Measurements from ENCODE around the gene XAF1.
"Not testable (repeated sequence)": the region's sequence is repeated elsewhere in the genome, so short reads cannot be mapped to it uniquely, and the experiment has no call there.

XAF1 gene

GRCh38 chr17:6755281-6755680 lies 565 bp upstream of the XAF1 start:
- no peak for DNase-seq

GRCh38 chr17:6756425-6757031 lies 682 bp downstream of the XAF1 start:
- peak; percentile 36 for DNase-seq

- no peak for DNase-seq
These were observed 1.9 kb downstream of the XAF1 start for GRCh38 chr17:6757747-6758146.

- DNase-seq, result no peak
These were observed 5.9 kb downstream of the XAF1 start for GRCh38 chr17:6761779-6762178.

GRCh38 chr17:6768447-6768846 lies 12.6 kb downstream of the XAF1 start:
- no peak for DNase-seq

GRCh38 chr17:6772016-6772415 lies 16.2 kb downstream of the XAF1 start:
- DNase-seq, result no peak

GRCh38 chr17:6774906-6775305 lies 19.1 kb downstream of the XAF1 start:
- DNase-seq, result not testable (repeated sequence)

- no peak for DNase-seq
These were observed 20.1 kb downstream of the XAF1 start, which contains the start of gene FBXO39 for GRCh38 chr17:6775871-6776405. TSS of gene FBXO39 (plus strand) at chr17:6776215. CDS start at chr17:6779869, 3,654 bp downstream.

- DNase-seq, result no peak
These were observed 23.6 kb downstream of the XAF1 start for GRCh38 chr17:6779411-6779810.

- DNase-seq, result no peak
These were observed 24.2 kb downstream of the XAF1 start for GRCh38 chr17:6780001-6780400.

- DNase-seq, result no peak
These were observed 25.0 kb downstream of the XAF1 start for GRCh38 chr17:6780886-6781285.

- no peak for DNase-seq
These were observed 26.4 kb downstream of the XAF1 start for GRCh38 chr17:6782244-6782643.

GRCh38 chr17:6786618-6787017 lies 30.8 kb downstream of the XAF1 start:
- DNase-seq, result no peak

GRCh38 chr17:6787081-6787693 lies 31.3 kb downstream of the XAF1 start:
- no peak for DNase-seq

GRCh38 chr17:6789146-6789545 lies 33.3 kb downstream of the XAF1 start:
- DNase-seq, result no peak

GRCh38 chr17:6793748-6794493 lies 38.1 kb downstream of the XAF1 start:
- DNase-seq, result no peak

GRCh38 chr17:6796017-6796886 lies 40.4 kb downstream of the XAF1 start:
- no peak for DNase-seq

GRCh38 chr17:6796887-6797490 lies 41.1 kb downstream of the XAF1 start:
- no peak for DNase-seq

GRCh38 chr17:6797718-6798351 lies 42.0 kb downstream of the XAF1 start:
- no peak for DNase-seq

GRCh38 chr17:6799738-6800137 lies 43.9 kb downstream of the XAF1 start:
- DNase-seq, result no peak

- no peak for DNase-seq
These were observed 44.7 kb downstream of the XAF1 start for GRCh38 chr17:6800422-6801027.

- no peak for DNase-seq
These were observed 55.7 kb downstream of the XAF1 start for GRCh38 chr17:6811510-6811909.
